Breast epithelium (tissue), 4 donors: Measurements from ENCODE around the gene CCDC116. TPM values are rescaled to one million over a fixed set of nuclear protein-coding genes. Genes with fewer than 3 reads are reported as not detected.
"Not testable (repeated sequence)": the region's sequence is repeated elsewhere in the genome, so short reads cannot be mapped to it uniquely, and the experiment has no call there.

Experiments
- DNase-seq, 2 donors: peaks; one replicate each; pipeline ENCODE4 v3.0.0-alpha.2; 2019; ENCODE audit warnings: low spot score in 2 of 2
- H3K27ac ChIP-seq, 2 donors: fragments of 200-600 bp; sonication (generic) in 1 of 2; one replicate each; pipeline ENCODE4 v1.5.1; 2016 to 2019; ENCODE audit warnings: mild to moderate bottlenecking in 1 of 2
- H3K27me3 ChIP-seq, 2 donors: fragments of 200-600 bp; sonication (generic) in 1 of 2; one replicate each; pipeline versions ENCODE4 v1.5.1 to v1.6.0; 2017 to 2019; ENCODE audit warnings: control low read depth in 1 of 2, mild to moderate bottlenecking in 1 of 2
- H3K36me3 ChIP-seq: fragments of 200-600 bp; one replicate; pipeline ENCODE4 v1.5.1; 2019
- H3K4me1 ChIP-seq, 2 donors: fragments of 200-600 bp; sonication (generic); one replicate each; pipeline ENCODE4 v1.5.1; 2016 to 2019; ENCODE audit warnings: control low read depth in 1 of 2
- H3K4me3 ChIP-seq, 3 donors: fragments of 200-600 bp; sonication (generic); 1 replicate in 2 of 3; 2 replicates in 1 of 3; pipeline ENCODE4 v1.5.1; 2016 to 2019; ENCODE audit warnings: mild to moderate bottlenecking in 3 of 3, moderate library complexity in 2 of 3
- H3K9me3 ChIP-seq, 2 donors: fragments of 200-600 bp; sonication (generic) in 1 of 2; one replicate each; pipeline ENCODE4 v1.5.1; 2016 to 2019; ENCODE audit warnings: control low read depth in 1 of 2
- POLR2A ChIP-seq: fragments of 450-650 bp; IDR thresholded peaks from one replicate; pipeline ENCODE4 v1.6.1; 2016; ENCODE audit warnings: antibody characterized with exemption, mild to moderate bottlenecking, moderate library complexity
- POLR2AphosphoS5 ChIP-seq, 3 donors: sonication (generic); formaldehyde crosslinking; IDR thresholded peaks; one replicate each; pipeline ENCODE4 v1.6.1; 2017; ENCODE audit warnings: antibody characterized with exemption in 3 of 3
- intact Hi-C: fragments of 100-400 bp; cut with DNase I; formaldehyde crosslinking; loops from one replicate; pipeline ENCODE4 v1.15.1; 2023; ENCODE audit warnings: low total_unique reads
- total RNA-seq, 3 donors: library from RNA; depleted of rRNA; stranded (reverse); fragments of >200 nt; gene quantifications; one replicate each; pipeline ENCODE4 v1.1.0, GENCODE V29; 2016
- TF ChIP-seq, protein P1 (sequence below), 3 donors: fragments of 450-650 bp; IDR thresholded peaks; one replicate each; pipeline ENCODE4 v1.5.1; 2016 to 2017; ENCODE audit warnings: antibody characterized with exemption in 3 of 3, mild to moderate bottlenecking in 3 of 3, moderate library complexity in 3 of 3

CCDC116 gene
- total RNA-seq, 3 donors from 2014 or later = 0.15 to 0.33 TPM; not detected in 1

DNA sequence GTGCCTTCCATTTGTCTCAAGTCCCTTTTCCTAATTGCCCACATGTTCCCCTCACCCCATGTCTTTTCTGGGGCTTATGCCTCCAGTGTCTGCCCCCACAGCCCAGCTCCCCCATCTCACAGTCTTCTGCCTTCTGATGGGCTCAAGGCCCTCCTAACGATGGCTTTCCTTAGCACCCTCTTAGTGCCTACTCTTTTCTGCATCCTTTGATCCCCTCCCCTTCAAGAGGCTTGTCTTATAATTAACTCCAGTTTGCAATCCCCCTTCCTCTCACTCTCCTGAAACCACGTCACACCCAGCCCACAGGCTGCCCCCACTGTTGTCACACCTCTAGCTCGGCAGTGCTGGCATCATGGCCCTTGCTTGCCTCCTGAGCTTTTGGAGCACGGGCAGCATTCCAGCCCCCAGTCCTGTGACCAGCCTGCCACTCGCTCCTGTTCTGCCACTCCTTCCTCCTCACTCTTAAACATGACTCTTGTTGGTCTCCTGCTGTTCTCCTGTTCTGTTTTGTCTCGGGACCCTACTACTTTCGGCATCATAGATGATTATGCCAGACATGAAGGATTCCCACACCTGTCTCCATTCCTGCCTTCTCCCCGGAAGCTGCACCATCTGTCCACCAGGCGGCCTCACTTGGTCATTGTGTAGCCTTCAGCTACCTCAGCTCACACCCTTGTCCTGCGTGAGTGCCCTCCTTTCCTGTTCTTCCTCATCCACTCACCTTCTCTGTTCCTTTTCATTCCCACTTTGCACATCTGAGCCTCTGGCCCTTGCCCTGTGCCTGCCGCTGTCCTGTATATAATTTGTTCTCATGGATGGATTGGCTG is 38.9 kb upstream of the CCDC116 start:
- Histone ChIP-seq H3K27ac (no peak overlapping the region), H3K9me3 (no peaks in the 10 kb centered on the region), H3K36me3 (no peaks in the 10 kb centered on the region), H3K4me3 (no peak overlapping the region), H3K27me3 (no peaks in the 10 kb centered on the region), H3K4me1 (peaks cover 10 to 18% of the 10 kb centered on the region in 2 donors)
- no peak for DNase-seq
- intact Hi-C loops = no loop called here
- TF ChIP-seq, protein P1, sequence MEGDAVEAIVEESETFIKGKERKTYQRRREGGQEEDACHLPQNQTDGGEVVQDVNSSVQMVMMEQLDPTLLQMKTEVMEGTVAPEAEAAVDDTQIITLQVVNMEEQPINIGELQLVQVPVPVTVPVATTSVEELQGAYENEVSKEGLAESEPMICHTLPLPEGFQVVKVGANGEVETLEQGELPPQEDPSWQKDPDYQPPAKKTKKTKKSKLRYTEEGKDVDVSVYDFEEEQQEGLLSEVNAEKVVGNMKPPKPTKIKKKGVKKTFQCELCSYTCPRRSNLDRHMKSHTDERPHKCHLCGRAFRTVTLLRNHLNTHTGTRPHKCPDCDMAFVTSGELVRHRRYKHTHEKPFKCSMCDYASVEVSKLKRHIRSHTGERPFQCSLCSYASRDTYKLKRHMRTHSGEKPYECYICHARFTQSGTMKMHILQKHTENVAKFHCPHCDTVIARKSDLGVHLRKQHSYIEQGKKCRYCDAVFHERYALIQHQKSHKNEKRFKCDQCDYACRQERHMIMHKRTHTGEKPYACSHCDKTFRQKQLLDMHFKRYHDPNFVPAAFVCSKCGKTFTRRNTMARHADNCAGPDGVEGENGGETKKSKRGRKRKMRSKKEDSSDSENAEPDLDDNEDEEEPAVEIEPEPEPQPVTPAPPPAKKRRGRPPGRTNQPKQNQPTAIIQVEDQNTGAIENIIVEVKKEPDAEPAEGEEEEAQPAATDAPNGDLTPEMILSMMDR (IDR thresholded peaks at IDR 0.05) = no peak
- TF ChIP-seq POLR2AphosphoS5 (IDR thresholded peaks at IDR 0.05) (no peak), POLR2A (no peak)

DNA sequence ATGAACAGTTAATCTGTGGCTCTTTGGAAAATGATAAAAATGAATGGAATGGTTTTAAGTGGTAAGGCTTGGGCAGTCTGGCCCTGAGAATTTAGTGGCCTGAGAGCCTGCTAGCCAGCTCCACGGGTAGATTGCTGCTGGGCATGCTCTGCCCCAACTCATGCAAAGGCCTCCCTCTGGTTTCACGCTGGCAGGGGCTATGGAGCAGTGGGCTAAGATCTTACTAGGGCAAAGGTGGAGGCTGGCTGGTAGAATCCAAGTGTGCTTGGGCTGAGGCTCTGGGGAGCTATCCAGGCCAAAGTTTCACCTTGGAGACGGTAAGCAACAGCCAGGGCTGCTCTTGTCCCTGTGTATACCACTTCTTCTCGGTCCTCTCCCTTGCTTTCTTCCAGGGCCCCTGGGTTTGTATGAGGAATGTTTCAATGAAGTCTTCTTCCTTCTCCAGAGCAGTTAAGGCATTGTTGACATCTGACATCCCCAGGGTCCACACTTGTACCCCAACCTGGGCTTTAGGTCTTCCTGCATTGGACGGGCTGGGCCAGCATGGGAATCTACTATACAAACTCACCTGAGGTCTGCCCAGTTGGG is 37.6 kb upstream of the CCDC116 start:
- DNase-seq = no peak
- H3K27ac ChIP-seq = no peak overlapping the region
- intact Hi-C loops = no loop called here
- TF ChIP-seq POLR2AphosphoS5 (IDR thresholded peaks at IDR 0.05) (no peak), POLR2A (no peak)
- TF ChIP-seq, protein P1 (IDR thresholded peaks at IDR 0.05) = no peak
- H3K4me1 ChIP-seq = peaks cover 10 to 18% of the 10 kb centered on the region in 2 donors
- H3K9me3 ChIP-seq = no peaks in the 10 kb centered on the region
- no peak overlapping the region for H3K4me3 ChIP-seq
- no peaks in the 10 kb centered on the region for H3K36me3 ChIP-seq
- H3K27me3 ChIP-seq = no peaks in the 10 kb centered on the region

DNA sequence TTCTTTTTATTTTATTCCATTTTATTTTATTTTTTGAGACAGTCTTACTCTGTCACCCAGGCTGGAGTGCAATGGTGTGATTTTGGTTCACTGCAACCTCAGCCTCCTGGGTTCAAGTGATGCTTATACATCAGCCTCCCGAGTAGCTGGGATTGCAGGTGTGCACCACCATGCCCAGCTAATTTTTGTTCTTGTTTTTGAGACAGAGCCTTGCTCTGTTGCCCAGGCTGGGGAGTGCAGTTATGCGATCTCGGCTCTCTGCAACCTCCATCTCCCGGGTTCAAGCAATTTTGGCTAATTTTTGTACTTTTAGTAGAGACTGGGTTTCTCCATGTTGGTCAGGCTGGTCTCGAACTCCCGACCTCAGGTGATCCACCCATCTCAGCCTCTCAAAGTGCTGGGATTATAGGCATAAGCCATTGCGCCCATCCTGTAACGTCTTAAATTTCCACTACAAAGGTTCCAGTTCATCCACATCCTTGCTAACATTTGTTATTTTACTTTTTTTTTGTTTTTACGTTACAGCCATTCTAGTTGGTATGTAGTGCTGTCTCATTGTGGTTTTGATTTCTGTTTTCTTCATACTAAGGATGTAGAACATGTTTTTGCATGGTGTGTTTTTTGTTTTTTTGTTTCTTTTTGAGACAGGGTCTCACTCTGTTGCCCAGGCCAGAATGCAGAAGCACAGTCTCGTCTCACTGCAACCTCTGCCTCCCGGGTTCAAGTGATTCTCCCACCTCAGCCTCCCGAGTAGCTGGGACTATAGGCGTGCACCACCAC is 36.0 kb upstream of the CCDC116 start:
- DNase-seq, H3K27me3 ChIP-seq, H3K4me1 ChIP-seq, H3K36me3 ChIP-seq, H3K27ac ChIP-seq, intact Hi-C loops, H3K4me3 ChIP-seq, H3K9me3 ChIP-seq: not testable (repeated sequence)

DNA sequence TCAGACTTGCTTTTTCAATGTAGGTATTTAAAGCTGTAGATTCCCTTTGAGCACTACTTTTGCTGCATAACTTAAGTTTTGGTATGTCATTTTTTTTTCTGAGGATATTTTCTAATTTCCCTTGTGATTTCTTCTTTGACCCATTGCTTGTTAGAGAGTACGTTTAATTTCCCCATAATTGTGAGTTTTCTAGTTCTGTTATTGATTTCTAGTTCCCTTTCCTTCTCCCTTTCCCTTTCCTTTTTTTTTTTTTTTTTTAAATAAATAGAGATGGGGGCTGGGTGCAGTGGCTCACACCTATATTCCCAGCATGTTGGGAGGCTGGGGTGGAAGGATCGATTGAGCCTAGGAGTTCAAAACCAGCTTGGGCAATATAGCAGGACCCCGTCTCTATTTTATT is 34.3 kb upstream of the CCDC116 start:
- TF ChIP-seq POLR2A (no peak), POLR2AphosphoS5 (IDR thresholded peaks at IDR 0.05) (no peak)
- TF ChIP-seq, protein P1 (IDR thresholded peaks at IDR 0.05) = no peak
- H3K4me1 ChIP-seq = no peaks in the 10 kb centered on the region
- H3K4me3 ChIP-seq = no peak overlapping the region
- DNase-seq = no peak
- intact Hi-C loops = no loop called here
- no peaks in the 10 kb centered on the region for H3K27me3 ChIP-seq
- no peaks in the 10 kb centered on the region for H3K9me3 ChIP-seq
- no peaks in the 10 kb centered on the region for H3K36me3 ChIP-seq
- no peak overlapping the region for H3K27ac ChIP-seq

DNA sequence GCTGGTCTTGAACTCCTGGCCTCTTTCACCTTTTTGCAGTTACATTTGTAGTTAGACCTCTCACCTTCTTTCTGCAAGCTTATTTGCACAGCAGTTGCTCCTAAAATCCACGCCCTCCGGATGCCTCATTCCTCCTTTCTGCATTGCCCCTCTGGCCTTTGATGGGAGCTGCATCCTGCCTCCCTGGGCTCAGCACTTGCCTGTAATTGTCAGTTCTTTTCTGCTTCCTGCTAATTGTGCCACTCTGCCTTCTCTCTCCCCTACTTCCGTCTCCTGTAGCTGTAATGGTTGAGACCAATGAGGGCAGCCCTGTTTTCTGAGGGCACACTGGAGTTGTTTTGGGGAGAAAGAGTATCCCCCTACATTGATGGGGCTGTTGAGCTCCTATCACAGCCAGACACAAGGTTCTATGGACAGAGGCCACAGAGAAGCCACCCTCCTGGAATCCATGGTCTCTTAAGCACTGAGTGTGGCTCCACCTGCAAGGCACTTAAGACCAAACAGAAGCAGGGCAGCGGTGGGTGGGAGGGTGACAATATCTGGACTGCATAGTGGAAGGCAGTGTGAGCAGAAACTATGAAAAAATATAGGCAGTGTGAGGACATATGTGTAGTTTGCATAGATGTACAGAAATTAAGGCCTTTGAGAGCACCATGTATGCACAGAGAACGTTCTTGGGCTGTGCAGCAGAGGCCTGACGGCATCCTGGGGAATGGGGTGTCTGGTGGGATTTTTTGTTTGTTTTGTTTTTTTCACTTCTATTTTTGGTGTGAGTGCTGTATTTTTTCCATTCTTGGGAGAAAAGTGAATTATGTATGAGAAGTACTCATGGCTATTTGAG is 33.3 kb upstream of the CCDC116 start:
- Histone ChIP-seq H3K27ac (no peak overlapping the region), H3K27me3 (no peaks in the 10 kb centered on the region), H3K36me3 (no peaks in the 10 kb centered on the region), H3K4me3 (no peak overlapping the region), H3K9me3 (no peaks in the 10 kb centered on the region), H3K4me1 (no peaks in the 10 kb centered on the region)
- intact Hi-C loops = no loop called here
- TF ChIP-seq POLR2A = no peak
- TF ChIP-seq, protein P1 (IDR thresholded peaks at IDR 0.05) = no peak
- no peak for TF ChIP-seq POLR2AphosphoS5 (IDR thresholded peaks at IDR 0.05)
- DNase-seq = no peak
